HepG2 (cell line): ENCODE measurements around the gene CHRNG. TPM values are rescaled to one million over a fixed set of nuclear protein-coding genes. Genes with fewer than 3 reads are reported as not detected.

Source experiments
- AGO2 ChIP-seq: fragments of 200-400 bp; formaldehyde crosslinking; optimal IDR thresholded peaks from 2 replicates; pipeline ENCODE3; 2017; ENCODE audit warnings: mild to moderate bottlenecking, low read depth, low read length, moderate library complexity
- GPBP1L1 ChIP-seq: sonication (generic); formaldehyde crosslinking; IDR thresholded peaks from 2 replicates; pipeline ENCODE4 v1.5.0; 2020; ENCODE audit warnings: mild to moderate bottlenecking, missing genetic modification reagents
- IKZF5 ChIP-seq: IDR thresholded peaks from 2 replicates; pipeline ENCODE4 v1.6.1; 2018; ENCODE audit warnings: missing genetic modification reagents, mild to moderate bottlenecking, missing compliant biosample characterization
- KAT7 ChIP-seq: IDR thresholded peaks from 2 replicates; pipeline ENCODE4 v1.6.1; 2018; ENCODE audit warnings: borderline replicate concordance, missing compliant biosample characterization
- NAIF1 ChIP-seq: sonication (generic); formaldehyde crosslinking; IDR thresholded peaks from 2 replicates; pipeline ENCODE4 v1.5.0; 2020; ENCODE audit warnings: mild to moderate bottlenecking, missing genetic modification reagents, borderline replicate concordance
- PCBP2 ChIP-seq: fragments of 200-400 bp; formaldehyde crosslinking; optimal IDR thresholded peaks from 2 replicates; pipeline ENCODE3; 2018; ENCODE audit warnings: low read length, low read depth; ENCODE audit not compliant: poor library complexity, severe bottlenecking
- POLR2G ChIP-seq: fragments of 200-400 bp; formaldehyde crosslinking; IDR thresholded peaks from 2 replicates; pipeline ENCODE4 v1.6.1; 2018; ENCODE audit warnings: mild to moderate bottlenecking, low read depth, low read length, moderate library complexity
- RBFOX2 ChIP-seq: fragments of 200-400 bp; formaldehyde crosslinking; IDR thresholded peaks from 2 replicates; pipeline ENCODE4 v1.6.1; 2017; ENCODE audit warnings: low read depth, mild to moderate bottlenecking, low read length
- RBM22 ChIP-seq: fragments of 200-400 bp; formaldehyde crosslinking; optimal IDR thresholded peaks from 2 replicates; pipeline ENCODE3; 2017; ENCODE audit warnings: mild to moderate bottlenecking, low read length, moderate library complexity
- ZFYVE20 ChIP-seq: sonication (generic); formaldehyde crosslinking; IDR thresholded peaks from 2 replicates; pipeline ENCODE4 v1.8.0; 2023; ENCODE audit warnings: low read depth, mild to moderate bottlenecking, moderate library complexity, missing genetic modification reagents, borderline replicate concordance
- ZMYM2 ChIP-seq: sonication (generic); formaldehyde crosslinking; IDR thresholded peaks from 2 replicates; pipeline ENCODE4 v1.8.0; 2022; ENCODE audit warnings: mild to moderate bottlenecking, missing genetic modification reagents
- polyA plus RNA-seq, 8 experiments: library from polyadenylated mRNA; depleted of rRNA in 3 of 8; stranded (reverse) in 7 of 8; unstranded in 1 of 8; fragments of >200 nt; fragmentation: Illumina TruSeq in 4 of 8; extraction: Trizol in 4 of 8; gene quantifications; 2 replicates each; pipeline versions ENCODE4 v1.2.1 to v1.2.3, GENCODE V29; 2011 to 2016; ENCODE audit warnings: low read depth in 4 of 8, missing spikeins in 1 of 8, mixed read lengths in 1 of 8; ENCODE audit not compliant: insufficient read depth in 1 of 8
- total RNA-seq, 5 experiments: library from RNA; depleted of rRNA; stranded (reverse); fragments of >200 nt; fragmentation: Illumina TruSeq; extraction: Trizol; gene quantifications; 2 replicates each; pipeline ENCODE4 v1.2.3, GENCODE V29; 2016; ENCODE audit warnings: low read depth in 1 of 5
- TF ChIP-seq, protein P1 (sequence below), 2 experiments: sonication (generic) in 1 of 2; formaldehyde crosslinking in 1 of 2; IDR thresholded peaks; 2 replicates each; pipeline versions ENCODE4 v1.6.1 to v1.9.0; 2014 to 2022; ENCODE audit warnings: antibody characterized with exemption in 1 of 2, borderline replicate concordance in 1 of 2, inconsistent platforms in 1 of 2, low read depth in 1 of 2, missing genetic modification reagents in 1 of 2
- TF ChIP-seq, protein P2 (sequence below): sonication (generic); formaldehyde crosslinking; IDR thresholded peaks from 2 replicates; pipeline ENCODE4 v1.8.1; 2023; ENCODE audit warnings: mild to moderate bottlenecking, missing genetic modification reagents

CHRNG gene
- total and polyA plus RNA-seq, 2 of the 13 experiments (the other 11 are each of a cell fraction or from before 2014, with no cell fraction given) = not detected

- TF ChIP-seq NAIF1 (CRISPR knock-in tag) (no peak), AGO2 (peak; percentile 93), PCBP2 (no peak), ZFYVE20 (CRISPR knock-in tag) (no peak), ZMYM2 (CRISPR knock-in tag) (no peak), POLR2G (peak; percentile 38; the same call in 1 of the 2 replicates), IKZF5 (CRISPR knock-in tag) (no peak), RBM22 (peak; percentile 16), KAT7 (CRISPR knock-in tag) (no peak), GPBP1L1 (CRISPR knock-in tag) (no peak), RBFOX2 (peak; percentile 25; the same call in 1 of the 2 replicates)
- TF ChIP-seq, protein P1, sequence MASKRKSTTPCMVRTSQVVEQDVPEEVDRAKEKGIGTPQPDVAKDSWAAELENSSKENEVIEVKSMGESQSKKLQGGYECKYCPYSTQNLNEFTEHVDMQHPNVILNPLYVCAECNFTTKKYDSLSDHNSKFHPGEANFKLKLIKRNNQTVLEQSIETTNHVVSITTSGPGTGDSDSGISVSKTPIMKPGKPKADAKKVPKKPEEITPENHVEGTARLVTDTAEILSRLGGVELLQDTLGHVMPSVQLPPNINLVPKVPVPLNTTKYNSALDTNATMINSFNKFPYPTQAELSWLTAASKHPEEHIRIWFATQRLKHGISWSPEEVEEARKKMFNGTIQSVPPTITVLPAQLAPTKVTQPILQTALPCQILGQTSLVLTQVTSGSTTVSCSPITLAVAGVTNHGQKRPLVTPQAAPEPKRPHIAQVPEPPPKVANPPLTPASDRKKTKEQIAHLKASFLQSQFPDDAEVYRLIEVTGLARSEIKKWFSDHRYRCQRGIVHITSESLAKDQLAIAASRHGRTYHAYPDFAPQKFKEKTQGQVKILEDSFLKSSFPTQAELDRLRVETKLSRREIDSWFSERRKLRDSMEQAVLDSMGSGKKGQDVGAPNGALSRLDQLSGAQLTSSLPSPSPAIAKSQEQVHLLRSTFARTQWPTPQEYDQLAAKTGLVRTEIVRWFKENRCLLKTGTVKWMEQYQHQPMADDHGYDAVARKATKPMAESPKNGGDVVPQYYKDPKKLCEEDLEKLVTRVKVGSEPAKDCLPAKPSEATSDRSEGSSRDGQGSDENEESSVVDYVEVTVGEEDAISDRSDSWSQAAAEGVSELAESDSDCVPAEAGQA (IDR thresholded peaks at IDR 0.05; ENCODE audit: low read depth) = no peak
- TF ChIP-seq, protein P1 (CRISPR knock-in tag; IDR thresholded peaks at IDR 0.05; ENCODE audit: borderline replicate concordance) = no peak
- TF ChIP-seq, protein P2, sequence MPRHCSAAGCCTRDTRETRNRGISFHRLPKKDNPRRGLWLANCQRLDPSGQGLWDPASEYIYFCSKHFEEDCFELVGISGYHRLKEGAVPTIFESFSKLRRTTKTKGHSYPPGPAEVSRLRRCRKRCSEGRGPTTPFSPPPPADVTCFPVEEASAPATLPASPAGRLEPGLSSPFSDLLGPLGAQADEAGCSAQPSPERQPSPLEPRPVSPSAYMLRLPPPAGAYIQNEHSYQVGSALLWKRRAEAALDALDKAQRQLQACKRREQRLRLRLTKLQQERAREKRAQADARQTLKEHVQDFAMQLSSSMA (CRISPR knock-in tag) = no peak
Observed at GRCh38 chr2:232543928-232544631, 4.6 kb downstream of the CHRNG start (continued).
